Right cardiac atrium (tissue), 5 donors: ENCODE data around the gene MYO16. TPM values are rescaled to one million over a fixed set of nuclear protein-coding genes. Genes with fewer than 3 reads are reported as not detected.
A peak's percentile ranks its signal among the peaks of the same experiment; 100 is the strongest.

Source experiments
- ATAC-seq, 2 donors: fragments of 200-7000 bp; cut with Tn5 transposase; one replicate each; pipeline versions ENCODE4 v1.8.0 to v1.9.1; 2020; ENCODE audit warnings: moderate library complexity in 2 of 2, mild to moderate bottlenecking in 1 of 2
- DNase-seq, 3 donors: peaks; one replicate each; pipeline ENCODE4 v3.0.0-alpha.2; 2020
- H3K27ac ChIP-seq: one replicate; pipeline ENCODE4 v1.5.1; 2013; ENCODE audit warnings: mild to moderate bottlenecking, low read length, control low read depth, moderate library complexity
- H3K27me3 ChIP-seq: one replicate; pipeline ENCODE4 v1.6.1; 2013; ENCODE audit not compliant: control insufficient read depth, insufficient read depth
- H3K4me1 ChIP-seq: one replicate; pipeline ENCODE4 v1.6.1; 2013; ENCODE audit warnings: low read length; ENCODE audit not compliant: control insufficient read depth, insufficient read depth
- H3K4me3 ChIP-seq: one replicate; pipeline ENCODE4 v1.5.1; 2013; ENCODE audit warnings: low read length, control low read depth
- H3K9me3 ChIP-seq: one replicate; pipeline ENCODE4 v1.6.1; 2013; ENCODE audit warnings: low read length; ENCODE audit not compliant: control insufficient read depth
- WGBS: extraction: QIAGEN DNeasy Blood & Tissue Kit; methylation state at CpG from one replicate; pipeline ENCODE4 v1.1.7; 2013; 5-methylcytosine and 5-hydroxymethylcytosine counted together
- intact Hi-C, 4 donors: fragments of 100-400 bp; cut with DNase I; formaldehyde crosslinking; loops; one replicate each; pipeline versions ENCODE4 v1.11.0 to v1.14.0; 2022 to 2023
- polyA plus RNA-seq: library from polyadenylated mRNA; stranded (reverse); fragments of 200-250 nt; gene quantifications from one replicate; pipeline ENCODE4 v1.2.3, GENCODE V29; 2013
- total RNA-seq, 4 donors: library from RNA; stranded (reverse); fragmentation: NEBNext Ultra II Directional; extraction: Animal tissue kit (Norgen Biotek cat#: 25700); gene quantifications; one replicate each; pipeline ENCODE4 v1.2.1, GENCODE V29; 2021
- donor health status: healthy with polysubstance abuse.
- donor health status: DM: no; HTN: yes; CAD: no.
- donor health status: DM: no; HTN: no; CAD: no.
- donor health status: DM: no; HTN: yes; CAD: no; lungs with severe emphysema.
- donor health status: DM: yes; HTN: yes; CAD: no.

MYO16 gene
- total and polyA plus RNA-seq, 5 donors, result 0.82 to 5.9 (median 1.6) TPM

GRCh38 chr13:109246001-109246400, 616.6 kb downstream of the MYO16 start:
- DNase-seq (no peak), ATAC-seq (no peak)
- Histone ChIP-seq H3K27ac (no peak overlapping the region), H3K9me3 (no peaks in the 10 kb centered on the region), H3K27me3 (no peaks in the 10 kb centered on the region), H3K4me1 (no peaks in the 10 kb centered on the region), H3K4me3 (no peak overlapping the region)
- intact Hi-C loops, result no loop called here
- WGBS, result 96% methylated on average over 1 of the region's 1 CpG

DNA sequence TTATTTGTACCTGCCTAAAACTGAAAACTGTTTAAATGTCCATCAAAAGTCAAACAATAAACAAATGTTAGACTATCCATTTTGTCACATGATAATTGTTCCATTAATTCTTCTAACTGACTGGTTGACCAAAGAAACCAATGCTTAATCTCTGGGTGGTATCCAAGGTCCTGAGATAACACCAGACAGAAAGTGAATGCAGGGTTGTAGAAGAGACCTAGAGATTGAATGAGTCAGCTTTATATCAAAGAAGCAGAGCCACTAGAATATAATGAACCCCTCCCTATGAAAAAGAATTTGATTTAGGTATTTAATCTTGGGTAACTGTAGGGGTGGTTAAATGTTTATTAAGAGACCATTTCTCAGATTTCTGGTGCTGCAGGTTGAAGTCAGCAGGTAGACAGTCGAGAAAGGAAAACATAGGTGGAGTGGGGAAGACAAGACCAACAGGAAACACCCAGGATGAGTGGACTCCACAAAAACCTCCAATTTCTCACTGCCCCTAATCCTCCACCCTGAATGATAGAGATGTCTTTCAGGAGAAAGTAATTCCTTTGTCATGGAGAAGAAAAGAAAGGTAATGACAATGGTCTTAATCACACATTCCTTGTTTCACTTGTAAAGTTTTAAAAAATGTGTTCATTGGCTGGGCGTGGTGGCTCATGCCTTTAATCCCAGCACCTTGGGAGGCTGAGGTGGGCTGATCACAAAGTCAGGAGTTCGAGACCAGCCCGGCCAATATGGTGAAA, 620.5 kb downstream of the MYO16 start:
- H3K27me3 ChIP-seq, result no peaks in the 10 kb centered on the region
- no peaks in the 10 kb centered on the region for H3K9me3 ChIP-seq
- ATAC-seq (no peak), DNase-seq (no peak)
- WGBS, result 86% methylated on average over 4 of the region's 4 CpGs
- no peaks in the 10 kb centered on the region for H3K4me1 ChIP-seq
- H3K4me3 ChIP-seq, result no peak overlapping the region
- H3K27ac ChIP-seq, result no peak overlapping the region
- intact Hi-C loops, result no loop called here

DNA sequence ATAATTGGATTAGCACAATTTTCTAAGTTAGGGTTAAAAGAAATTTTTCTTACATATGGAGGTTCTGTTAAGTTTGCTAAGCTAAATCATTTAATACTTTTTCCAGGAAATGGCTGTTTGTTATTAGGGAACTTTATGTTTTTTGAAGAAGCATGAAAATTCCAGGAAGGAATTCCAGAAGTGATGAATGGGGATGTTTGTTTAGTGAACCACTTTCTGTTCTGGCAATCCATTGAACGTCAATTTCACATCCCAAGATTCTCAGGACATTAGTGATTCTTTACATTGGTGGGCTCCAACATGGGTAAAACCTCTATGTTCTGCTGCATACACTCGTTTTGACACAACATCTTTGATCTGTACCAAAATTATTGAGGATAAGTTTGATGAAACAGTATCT, 622.5 kb downstream of the MYO16 start:
- WGBS, result 53% methylated on average over 2 of the region's 2 CpGs
- Histone ChIP-seq H3K4me1 (no peaks in the 10 kb centered on the region), H3K4me3 (no peak overlapping the region), H3K27ac (no peak overlapping the region), H3K27me3 (no peaks in the 10 kb centered on the region), H3K9me3 (no peaks in the 10 kb centered on the region)
- DNase-seq (no peak), ATAC-seq (no peak)
- intact Hi-C loops, result no loop called here

GRCh38 chr13:109253316-109253715, 623.9 kb downstream of the MYO16 start:
- Histone ChIP-seq H3K27me3 (no peaks in the 10 kb centered on the region), H3K9me3 (no peaks in the 10 kb centered on the region), H3K27ac (no peak overlapping the region), H3K4me3 (no peak overlapping the region), H3K4me1 (no peaks in the 10 kb centered on the region)
- DNase-seq (no peak), ATAC-seq (no peak)
- WGBS, result 86% methylated on average over 1 of the region's 1 CpG
- intact Hi-C loops, result no loop called here

DNA sequence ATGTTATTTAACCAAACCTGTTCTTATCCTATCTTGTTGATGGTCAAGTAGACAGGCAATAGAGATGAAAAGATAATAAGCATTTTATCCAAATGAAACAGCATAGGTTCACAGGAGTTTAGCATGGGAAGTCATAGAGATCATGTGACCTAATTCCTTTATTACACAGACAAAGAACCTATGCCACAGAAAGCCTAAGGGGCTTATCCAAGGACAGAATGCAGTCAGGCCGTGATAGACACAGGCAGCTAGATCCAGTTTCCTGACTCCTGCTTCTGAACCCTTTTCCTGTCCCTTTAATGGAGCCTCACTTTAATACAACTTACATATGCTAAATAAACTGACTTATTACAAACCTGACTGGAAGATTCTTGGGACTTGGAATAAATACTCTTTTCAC, 624.9 kb downstream of the MYO16 start:
- DNase-seq (no peak), ATAC-seq (no peak)
- intact Hi-C loops, result no loop called here
- Histone ChIP-seq H3K27me3 (no peaks in the 10 kb centered on the region), H3K4me3 (no peak overlapping the region), H3K27ac (no peak overlapping the region), H3K4me1 (peaks cover 2% of the 10 kb centered on the region), H3K9me3 (no peaks in the 10 kb centered on the region)
- 45% methylated on average over 1 of the region's 1 CpG for WGBS

DNA sequence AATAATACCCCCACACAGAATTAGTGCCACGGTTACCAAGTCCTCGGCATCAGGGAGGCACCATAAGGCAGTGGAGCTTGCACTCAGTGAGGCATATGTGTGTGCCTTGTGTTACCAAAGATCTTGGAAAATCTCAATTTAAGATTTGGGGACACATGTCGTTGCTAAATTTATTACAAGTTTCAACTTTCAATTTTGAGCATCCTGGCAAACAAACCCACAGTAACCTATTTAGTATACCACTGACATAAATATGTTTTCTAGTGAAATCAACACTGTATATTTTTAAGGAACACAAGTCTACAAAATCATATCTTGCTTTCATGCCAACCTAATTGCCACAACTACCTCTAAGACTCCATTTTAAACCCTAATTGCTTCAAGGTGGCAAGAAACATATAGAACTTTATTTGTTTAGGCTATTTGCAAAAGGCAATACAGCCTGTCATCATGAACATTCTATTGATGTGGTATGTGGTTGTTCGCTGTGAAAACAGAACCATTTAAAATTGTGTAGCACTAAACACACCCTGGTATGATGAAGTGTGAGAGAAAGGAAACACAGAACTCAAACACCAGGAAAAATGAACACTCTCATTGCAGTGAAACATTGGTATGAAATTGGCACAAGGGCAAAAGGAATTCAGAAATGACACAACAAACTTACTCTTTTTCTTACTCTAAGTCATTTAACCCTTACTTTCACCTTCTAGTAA, 625.9 kb downstream of the MYO16 start:
- 87% methylated on average over 4 of the region's 4 CpGs for WGBS
- Histone ChIP-seq H3K4me3 (no peak overlapping the region), H3K27me3 (no peaks in the 10 kb centered on the region), H3K27ac (no peak overlapping the region), H3K9me3 (no peaks in the 10 kb centered on the region), H3K4me1 (peaks cover 2% of the 10 kb centered on the region)
- DNase-seq (no peak), ATAC-seq (no peak)
- intact Hi-C loops, result no loop called here

GRCh38 chr13:109256866-109257760, 627.7 kb downstream of the MYO16 start:
- DNase-seq (no peak), ATAC-seq (peak; percentile 91 to 92)
- WGBS, result 20% methylated on average over 3 of the region's 3 CpGs
- intact Hi-C loops, result no loop called here
- H3K9me3 ChIP-seq, result no peaks in the 10 kb centered on the region
- H3K27ac ChIP-seq, result no peak overlapping the region
- no peak overlapping the region for H3K4me3 ChIP-seq
- peaks cover 2% of the 10 kb centered on the region for H3K4me1 ChIP-seq
- H3K27me3 ChIP-seq, result no peaks in the 10 kb centered on the region
